Metanephros (tissue), 1 donor: ENCODE measurements around the gene FAM110A. TPM values are rescaled to one million over a fixed set of nuclear protein-coding genes. Genes with fewer than 3 reads are reported as not detected.

ENCODE experiments used
- total RNA-seq: library from RNA; depleted of rRNA; stranded (reverse); fragments of >200 nt; gene quantifications from one replicate; pipeline ENCODE4 v1.2.3, GENCODE V29; 2014

The FAM110A gene
- 11.6 TPM for total RNA-seq

GRCh38 chr20:833450-834150 is at the start of gene FAM110A:
Gene FAM110A (plus strand): TSS chr20:833715. CDS start chr20:844805, 11,090 bp downstream.

Other genes with a start within 250 kb of the FAM110A start
- 2.0 TPM for gene TCF15, start 223.4 kb upstream of the FAM110A start, total RNA-seq
- 12.4 TPM for gene SRXN1, start 180.5 kb upstream of the FAM110A start, total RNA-seq
- gene SCRT2, start 157.9 kb upstream of the FAM110A start, total RNA-seq, result not detected
- 4.3 TPM for gene SLC52A3, start 65.2 kb upstream of the FAM110A start, total RNA-seq
- 0.12 TPM for gene ANGPT4, start 82.6 kb downstream of the FAM110A start, total RNA-seq
- gene RSPO4, start 168.6 kb downstream of the FAM110A start, total RNA-seq, result 0.23 TPM